Nephron progenitor cell (in vitro differentiated cells): ENCODE results near the gene MYLK.

ENCODE experiments used
- DNase-seq: peaks from one replicate; pipeline ENCODE4 v3.0.0; 2021
- H3K27ac Mint-ChIP-seq: 2 replicates; pipeline ENCODE4 v1.8.0; 2021; ENCODE audit warnings: mild to moderate bottlenecking, moderate library complexity, mixed read lengths
- H3K27me3 Mint-ChIP-seq: 2 replicates; pipeline ENCODE4 v1.8.0; 2021; ENCODE audit warnings: mild to moderate bottlenecking, low read depth, mixed read lengths; ENCODE audit not compliant: poor library complexity
- H3K36me3 Mint-ChIP-seq: 2 replicates; pipeline ENCODE4 v1.8.0; 2021; ENCODE audit warnings: low read depth, mixed read lengths
- H3K4me1 Mint-ChIP-seq: 2 replicates; pipeline ENCODE4 v1.8.0; 2021; ENCODE audit warnings: mixed read lengths
- H3K4me3 Mint-ChIP-seq: 2 replicates; pipeline ENCODE4 v1.8.0; 2021; ENCODE audit warnings: mild to moderate bottlenecking, moderate library complexity, mixed read lengths
- H3K9me3 Mint-ChIP-seq: 2 replicates; pipeline ENCODE4 v1.8.0; 2021; ENCODE audit warnings: mild to moderate bottlenecking, moderate library complexity, mixed read lengths
- CTCF ChIP-seq: fragments of 200-600 bp; sonication (generic); IDR thresholded peaks from 2 replicates; pipeline ENCODE4 v1.5.0; 2021; ENCODE audit warnings: antibody characterized with exemption

Gene MYLK

GRCh38 chr3:123636431-123636841 lies 247.7 kb downstream of the MYLK start:
- Mint-ChIP-seq H3K4me1 (peaks cover 81% of the 10 kb centered on the region), H3K27ac (no peak overlapping the region), H3K27me3 (peaks cover 3% of the 10 kb centered on the region), H3K9me3 (no peaks in the 10 kb centered on the region), H3K36me3 (peaks cover 10% of the 10 kb centered on the region), H3K4me3 (no peak overlapping the region)
- TF ChIP-seq CTCF, result no peak
- DNase-seq, result peak; percentile 79

GRCh38 chr3:123635717-123636116 lies 248.4 kb downstream of the MYLK start:
- H3K4me3 Mint-ChIP-seq, result no peak overlapping the region
- peaks cover 13% of the 10 kb centered on the region for H3K36me3 Mint-ChIP-seq
- peaks cover 3% of the 10 kb centered on the region for H3K27me3 Mint-ChIP-seq
- TF ChIP-seq CTCF, result no peak
- H3K9me3 Mint-ChIP-seq, result no peaks in the 10 kb centered on the region
- H3K4me1 Mint-ChIP-seq, result peaks cover 73% of the 10 kb centered on the region
- no peak for DNase-seq
- no peak overlapping the region for H3K27ac Mint-ChIP-seq

- no peak overlapping the region for H3K27ac Mint-ChIP-seq
- TF ChIP-seq CTCF, result no peak
- H3K4me1 Mint-ChIP-seq, result peaks cover 68% of the 10 kb centered on the region
- H3K9me3 Mint-ChIP-seq, result no peaks in the 10 kb centered on the region
- peaks cover 18% of the 10 kb centered on the region for H3K36me3 Mint-ChIP-seq
- no peak for DNase-seq
- no peak overlapping the region for H3K4me3 Mint-ChIP-seq
- H3K27me3 Mint-ChIP-seq, result peaks cover 3% of the 10 kb centered on the region
These were observed 248.9 kb downstream of the MYLK start for GRCh38 chr3:123635217-123635616.

- Mint-ChIP-seq H3K4me3 (peak overlapping the region; percentile 54), H3K4me1 (peaks cover 60% of the 10 kb centered on the region), H3K36me3 (peaks cover 24% of the 10 kb centered on the region), H3K27ac (peak overlapping the region; percentile 94), H3K27me3 (peaks cover 3% of the 10 kb centered on the region), H3K9me3 (no peaks in the 10 kb centered on the region)
- TF ChIP-seq CTCF, result no peak
- DNase-seq, result peak; percentile 25
These were observed 249.7 kb downstream of the MYLK start for GRCh38 chr3:123634149-123635051.

- peaks cover 3% of the 10 kb centered on the region for H3K27me3 Mint-ChIP-seq
These were observed 250.6 kb downstream of the MYLK start for GRCh38 chr3:123633530-123633929.

More at GRCh38 chr3:123633530-123633929, 250.6 kb downstream of the MYLK start:
- H3K36me3 Mint-ChIP-seq, result peaks cover 31% of the 10 kb centered on the region
- H3K4me3 Mint-ChIP-seq, result no peak overlapping the region
- H3K9me3 Mint-ChIP-seq, result no peaks in the 10 kb centered on the region
- TF ChIP-seq CTCF, result no peak
- DNase-seq, result no peak
- no peak overlapping the region for H3K27ac Mint-ChIP-seq
- peaks cover 52% of the 10 kb centered on the region for H3K4me1 Mint-ChIP-seq
